Activated T-cell treated with anti-CD3 and anti-CD28 coated beads, Interleukin-2, amount 50 U/mL, for 1 hour (primary cell): Measurements from ENCODE around the gene GLUD2.
"Not testable (repeated sequence)": the region's sequence is repeated elsewhere in the genome, so short reads cannot be mapped to it uniquely, and the experiment has no call there.

Experiments used
- DNase-seq: peaks from one replicate; pipeline ENCODE4 v3.0.0-alpha.2; 2020

GLUD2 gene

GRCh38 chrX:121047441-121048419 lies at the start of gene GLUD2:
Gene GLUD2 (plus strand): TSS chrX:121047610. CDS start chrX:121047685, 75 bp downstream.
- not testable (repeated sequence) for DNase-seq

DNA sequence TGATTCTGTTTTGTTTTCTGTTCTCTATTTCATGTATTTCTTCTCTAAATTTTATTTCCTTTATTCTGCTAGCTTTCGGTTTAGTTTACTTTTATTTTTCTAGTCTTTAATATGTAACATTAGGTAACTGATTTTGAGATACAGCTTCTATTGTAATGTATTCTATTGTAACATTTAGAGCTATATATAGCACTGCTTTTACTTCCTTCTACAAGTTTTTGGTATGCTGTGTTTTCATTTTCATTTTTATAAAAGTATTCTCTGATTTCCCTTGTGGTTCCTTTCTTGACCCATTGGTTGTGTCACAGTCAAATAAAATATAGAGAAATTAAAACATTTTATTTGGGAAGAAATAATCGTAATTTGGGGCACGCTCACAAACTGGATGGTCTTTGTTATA lies 48.0 kb upstream of the GLUD2 start:
- DNase-seq = no peak

GRCh38 chrX:121000589-121000988 lies 46.8 kb upstream of the GLUD2 start:
- DNase-seq = no peak

DNA sequence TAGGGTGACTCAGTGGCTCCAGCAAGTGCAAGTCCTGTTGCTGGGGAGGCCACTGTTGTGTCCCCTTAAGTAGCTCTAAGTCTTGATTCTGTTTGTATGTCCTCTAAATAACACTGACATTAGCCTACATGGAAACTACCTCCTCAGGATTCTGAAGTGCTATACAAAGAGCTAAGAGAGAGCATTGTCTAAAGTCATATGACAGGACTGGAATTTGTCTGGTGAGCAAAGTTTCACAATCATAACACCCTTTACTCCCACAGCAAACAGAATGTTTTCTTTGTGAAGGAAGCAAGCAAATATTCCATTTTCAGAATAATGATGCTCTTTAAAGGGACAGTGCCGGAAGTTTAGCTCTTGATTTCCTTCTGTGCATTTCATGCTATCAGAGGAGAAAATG lies 38.5 kb upstream of the GLUD2 start:
- no peak for DNase-seq

- no peak for DNase-seq
These were observed 37.6 kb upstream of the GLUD2 start for GRCh38 chrX:121009764-121010163.

- DNase-seq = no peak
These were observed 37.2 kb upstream of the GLUD2 start for GRCh38 chrX:121010218-121010617.

GRCh38 chrX:121011254-121011653 lies 36.2 kb upstream of the GLUD2 start:
- DNase-seq = no peak

GRCh38 chrX:121013897-121014455 lies 33.4 kb upstream of the GLUD2 start:
- DNase-seq = no peak

GRCh38 chrX:121014826-121015225 lies 32.6 kb upstream of the GLUD2 start:
- no peak for DNase-seq

DNA sequence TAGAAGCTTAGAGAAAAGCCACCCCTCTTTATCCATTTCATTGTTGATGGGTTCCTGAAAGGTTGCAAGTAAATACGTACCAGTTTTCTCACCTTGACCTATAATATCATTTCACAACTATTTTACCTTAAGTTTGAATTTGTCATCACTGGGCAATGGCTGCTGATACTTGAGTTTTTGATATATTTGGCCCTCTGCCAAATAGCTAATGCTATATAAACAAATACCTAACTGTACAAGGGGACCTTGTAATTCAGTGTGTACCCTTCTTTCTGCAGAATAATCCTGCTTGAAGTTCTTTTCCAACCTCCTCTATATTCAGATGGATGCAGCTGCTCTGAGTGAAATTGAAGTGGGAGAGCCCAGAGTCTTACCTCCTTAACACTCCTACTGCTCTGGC lies 19.0 kb upstream of the GLUD2 start:
- no peak for DNase-seq

DNA sequence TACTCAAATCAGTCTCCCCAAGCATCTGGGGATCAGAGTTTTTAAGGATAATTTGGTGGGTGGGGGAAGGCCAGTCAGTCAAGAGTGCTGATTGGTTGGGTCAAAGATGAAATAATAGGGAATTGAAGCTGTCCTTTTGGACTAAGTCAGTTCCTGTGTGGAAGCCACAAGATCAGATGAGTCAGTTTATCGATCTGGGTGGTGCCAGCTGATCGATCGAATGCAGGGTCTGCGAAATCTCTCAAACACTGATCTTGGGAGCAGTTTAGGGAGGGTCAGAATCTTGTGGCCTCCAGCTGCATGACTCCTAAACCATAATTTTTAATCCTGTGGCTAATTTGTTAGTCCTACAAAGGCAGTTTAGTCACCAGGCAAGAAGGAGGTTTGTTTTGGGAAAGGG lies 17.3 kb upstream of the GLUD2 start:
- DNase-seq = no peak

GRCh38 chrX:121032531-121032930 lies 14.9 kb upstream of the GLUD2 start:
- DNase-seq = no peak

DNA sequence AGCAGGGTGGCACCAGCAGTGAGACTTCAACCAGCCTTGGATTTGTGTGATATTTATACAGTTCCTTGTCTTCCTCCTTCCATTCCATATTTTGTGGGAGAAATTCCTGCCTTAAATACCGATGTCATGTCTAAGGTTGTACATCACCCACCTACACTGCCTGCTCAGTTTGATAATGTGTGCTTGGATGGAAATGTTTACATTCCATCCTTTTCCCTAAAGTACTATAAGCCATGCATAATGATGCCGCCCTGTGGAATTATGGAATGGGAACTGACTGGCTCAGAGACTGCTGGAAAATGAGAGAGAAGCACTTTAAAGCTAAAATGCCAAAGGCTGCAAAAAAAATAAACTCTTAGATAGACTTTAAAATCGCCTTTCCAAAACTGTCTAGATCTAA lies 11.3 kb upstream of the GLUD2 start:
- DNase-seq = no peak

DNA sequence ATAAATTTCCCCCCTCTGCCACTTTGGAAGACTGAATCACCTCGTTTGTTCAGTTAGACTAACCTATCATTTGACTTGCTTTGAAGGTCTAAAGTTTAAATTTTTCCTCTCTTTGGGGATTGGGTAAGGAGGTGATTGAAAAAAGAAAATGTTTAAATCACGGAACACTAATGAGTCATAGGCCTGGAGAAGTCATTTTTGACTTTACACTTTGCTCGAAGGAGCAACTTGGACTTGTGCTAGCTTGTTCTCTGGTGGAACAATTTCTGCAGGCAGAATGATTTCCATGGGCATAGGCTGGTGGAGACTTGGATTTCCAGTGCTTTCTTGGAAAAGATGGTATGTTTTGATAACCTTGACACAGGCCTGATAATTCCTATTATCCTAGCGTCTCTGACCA lies 10.5 kb upstream of the GLUD2 start:
- DNase-seq = no peak

DNA sequence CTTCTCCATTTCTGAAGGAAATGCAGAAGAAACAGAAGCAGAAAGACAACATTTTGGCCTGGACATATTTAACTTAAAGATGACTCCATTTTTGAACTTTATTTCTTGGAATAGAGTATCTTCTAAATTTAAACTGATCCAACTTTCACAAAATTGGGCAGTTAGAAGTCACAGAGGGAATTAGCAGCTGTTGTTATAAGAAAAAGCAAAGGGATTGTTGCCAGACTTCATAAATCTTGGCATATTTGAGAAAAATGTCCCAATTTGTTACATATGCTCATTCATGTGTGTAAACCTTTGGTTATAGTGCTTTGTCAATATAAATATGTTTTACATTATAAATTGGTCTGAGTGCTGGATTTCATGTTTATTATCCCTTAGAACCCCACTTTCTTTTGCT lies 3.4 kb downstream of the GLUD2 start:
- no peak for DNase-seq

DNA sequence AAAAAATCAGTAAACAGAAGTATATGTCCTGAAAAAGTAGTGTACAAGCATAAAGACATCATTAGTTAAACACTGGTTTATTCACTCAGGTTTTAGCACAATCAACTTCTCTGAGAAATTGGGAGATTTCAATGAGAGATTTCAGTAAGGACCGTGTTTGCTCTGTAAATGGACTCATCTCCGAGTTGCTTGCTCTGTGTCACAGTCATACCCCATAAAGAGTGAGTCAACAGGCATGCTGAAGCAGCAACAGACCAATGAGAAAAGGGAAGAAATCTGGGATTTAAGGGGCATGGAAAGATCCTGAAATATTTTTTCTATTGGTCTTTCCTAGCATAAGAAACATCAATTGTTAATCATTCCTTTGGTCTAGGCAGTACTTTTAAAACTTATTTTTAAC lies 4.7 kb downstream of the GLUD2 start:
- DNase-seq = no peak

DNA sequence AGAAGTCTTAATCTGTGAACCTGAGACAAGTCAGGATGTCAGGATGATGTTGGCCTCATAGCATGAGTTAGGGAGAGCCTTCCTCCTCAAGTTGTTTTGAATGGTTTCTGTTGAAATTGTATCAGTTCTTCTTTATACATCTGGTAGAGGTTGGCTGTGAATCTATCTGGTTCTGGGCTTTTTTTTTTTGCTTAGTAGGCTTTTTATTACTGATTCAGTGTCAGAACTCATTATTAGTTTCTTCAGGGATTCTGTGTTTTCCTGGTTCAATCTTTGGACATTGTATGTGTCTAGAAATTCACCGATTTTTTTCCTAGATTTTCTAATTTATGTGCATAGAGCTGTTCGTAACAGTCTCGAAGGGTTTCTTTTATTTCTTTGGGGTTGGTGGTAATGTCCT lies 14.9 kb downstream of the GLUD2 start:
- no peak for DNase-seq

DNA sequence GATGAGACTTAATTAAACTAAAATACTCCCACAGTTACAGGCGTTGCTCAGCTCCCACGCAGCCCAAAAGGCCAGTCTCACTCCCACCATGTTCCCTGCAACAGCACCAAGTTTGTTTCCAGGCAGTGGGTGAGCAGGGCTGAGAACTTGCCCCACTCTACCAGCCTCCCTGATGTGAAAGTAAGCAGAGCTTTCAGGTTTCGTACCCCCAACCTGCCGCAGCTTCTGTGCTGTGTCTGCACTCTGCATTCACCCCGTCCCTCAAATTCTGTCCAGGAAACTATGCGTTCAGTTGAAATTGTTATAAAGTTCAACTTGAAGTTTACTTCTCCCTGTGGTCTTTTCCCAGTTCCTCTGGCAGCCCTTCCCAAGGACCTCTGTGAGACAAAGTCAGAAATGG lies 17.2 kb downstream of the GLUD2 start:
- DNase-seq = no peak

GRCh38 chrX:121084247-121084646 lies 36.8 kb downstream of the GLUD2 start:
- not testable (repeated sequence) for DNase-seq

- DNase-seq = no peak
These were observed 37.6 kb downstream of the GLUD2 start for GRCh38 chrX:121084903-121085611.

DNA sequence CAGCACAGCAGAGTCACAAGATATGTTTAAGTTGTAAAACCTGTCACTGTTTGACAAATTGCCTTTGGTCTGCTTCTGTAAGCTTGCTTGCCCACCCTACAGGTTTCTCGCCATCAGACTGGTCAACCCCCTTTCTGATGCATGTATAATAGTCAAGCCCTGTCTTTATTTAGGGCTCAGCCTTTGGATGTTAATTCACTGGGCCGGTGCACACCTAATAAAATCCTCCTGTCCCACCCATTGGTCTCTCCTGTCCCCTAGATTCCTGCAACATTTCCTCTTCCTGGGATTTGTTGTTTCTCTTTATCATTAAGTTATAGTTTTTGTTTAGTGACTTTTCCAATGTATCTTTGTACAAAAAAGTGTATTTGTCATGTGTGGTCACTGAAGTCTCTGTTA lies 38.2 kb downstream of the GLUD2 start:
- no peak for DNase-seq

DNA sequence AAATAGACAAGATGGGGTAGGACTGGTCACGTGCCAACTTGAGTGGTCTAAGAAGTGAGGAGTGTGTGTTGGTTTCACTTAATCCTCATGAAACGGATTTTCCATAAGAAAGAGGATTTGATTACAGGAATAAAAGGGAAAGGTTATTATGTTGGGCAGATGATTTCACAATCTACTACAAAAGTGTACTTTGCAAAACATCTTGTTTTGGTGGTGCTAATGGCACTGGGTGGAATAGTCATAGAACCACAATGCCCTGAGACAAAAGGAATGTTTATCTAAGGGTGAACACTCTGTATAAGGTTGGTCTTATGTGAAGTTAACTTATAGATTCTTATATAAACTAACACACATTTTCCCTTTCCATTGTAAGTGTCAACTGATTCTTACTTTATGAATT lies 45.6 kb downstream of the GLUD2 start:
- DNase-seq = no peak
